HG02642 (cell line): ENCODE data around the gene PER3.

Experiments used
- ATAC-seq: cut with Tn5 transposase; IDR thresholded peaks from one replicate; pipeline ENCODE4 v1.9.1; 2021; ENCODE audit warnings: mild to moderate bottlenecking; ENCODE audit not compliant: unreplicated experiment, poor library complexity

The PER3 gene

GRCh38 chr1:7783826-7784491 is at the start of gene PER3:
PER3 (plus strand) TSS chr1:7784291; CDS start chr1:7784878, 587 bp downstream.
- ATAC-seq = peak; percentile 91

GRCh38 chr1:7738044-7738443 is 46.0 kb upstream of the PER3 start:
- ATAC-seq = no peak

GRCh38 chr1:7743346-7743745 is 40.7 kb upstream of the PER3 start:
- ATAC-seq = no peak

GRCh38 chr1:7744882-7745281 is 39.2 kb upstream of the PER3 start:
- no peak for ATAC-seq

GRCh38 chr1:7745783-7746182 is 38.3 kb upstream of the PER3 start:
- no peak for ATAC-seq

- no peak for ATAC-seq
These were observed 36.5 kb upstream of the PER3 start for GRCh38 chr1:7747605-7748004.

GRCh38 chr1:7749126-7749525 is 35.0 kb upstream of the PER3 start:
- no peak for ATAC-seq

- no peak for ATAC-seq
These were observed 32.9 kb upstream of the PER3 start for GRCh38 chr1:7751174-7751573.

GRCh38 chr1:7752512-7753417 is 31.3 kb upstream of the PER3 start:
- ATAC-seq = no peak

GRCh38 chr1:7753641-7754040 is 30.4 kb upstream of the PER3 start:
- ATAC-seq = no peak

GRCh38 chr1:7754234-7754633 is 29.9 kb upstream of the PER3 start:
- ATAC-seq = no peak

- ATAC-seq = no peak
These were observed 28.6 kb upstream of the PER3 start for GRCh38 chr1:7755448-7755847.

GRCh38 chr1:7760245-7760644 is 23.8 kb upstream of the PER3 start:
- no peak for ATAC-seq

- no peak for ATAC-seq
These were observed 23.0 kb upstream of the PER3 start for GRCh38 chr1:7761103-7761502.

- no peak for ATAC-seq
These were observed 16.9 kb upstream of the PER3 start for GRCh38 chr1:7767176-7767575.

GRCh38 chr1:7768583-7768982 is 15.5 kb upstream of the PER3 start:
- no peak for ATAC-seq

- no peak for ATAC-seq
These were observed 14.2 kb upstream of the PER3 start for GRCh38 chr1:7769673-7770412.

- ATAC-seq = no peak
These were observed 13.5 kb upstream of the PER3 start for GRCh38 chr1:7770669-7770996.

- peak; percentile 79 for ATAC-seq
These were observed 12.9 kb upstream of the PER3 start, which contains the start of gene VAMP3 for GRCh38 chr1:7770997-7771822. VAMP3 (plus strand) TSS chr1:7771296; CDS start chr1:7771384, 88 bp downstream.

GRCh38 chr1:7771823-7772299 is 12.2 kb upstream of the PER3 start:
- no peak for ATAC-seq
